DND-41 (cell line): ENCODE data around the gene TUBB.

Experiments used
- CTCF ChIP-seq: IDR thresholded peaks from 2 replicates; pipeline ENCODE4 v1.5.1; 2012; ENCODE audit warnings: borderline replicate concordance, low read length, moderate library complexity, mild to moderate bottlenecking; ENCODE audit not compliant: poor library complexity, severe bottlenecking; ENCODE audit errors: extremely low read depth
- EZH2 ChIP-seq: IDR thresholded peaks from 3 replicates; pipeline ENCODE4 v1.6.1; 2012; ENCODE audit warnings: borderline replicate concordance, low read depth, mild to moderate bottlenecking, moderate library complexity, low read length, inconsistent platforms; ENCODE audit not compliant: severe bottlenecking

GRCh38 chr6:30747902-30748769 lies 28.0 kb downstream of the TUBB start:
- TF ChIP-seq CTCF (no peak), EZH2 (no peak)
